Transverse colon (tissue), 4 donors: ENCODE results near the gene DAB2. TPM values are rescaled to one million over a fixed set of nuclear protein-coding genes. Genes with fewer than 3 reads are reported as not detected.

Source experiments
- DNase-seq: peaks from one replicate; pipeline ENCODE4 v3.0.0-alpha.2; 2019
- H3K27ac ChIP-seq, 4 donors: fragments of 200-600 bp; sonication (generic); 2 replicates each; pipeline ENCODE4 v1.5.1; 2016 to 2018; ENCODE audit warnings: inconsistent platforms in 4 of 4
- H3K27me3 ChIP-seq: fragments of 200-600 bp; sonication (generic); 2 replicates; pipeline ENCODE4 v1.5.1; 2017; ENCODE audit warnings: inconsistent platforms
- H3K36me3 ChIP-seq, 4 donors: fragments of 200-600 bp; sonication (generic); 2 replicates each; pipeline ENCODE4 v1.5.1; 2017 to 2019; ENCODE audit warnings: inconsistent platforms in 4 of 4
- H3K4me1 ChIP-seq, 4 donors: fragments of 200-600 bp; sonication (generic); 2 replicates each; pipeline ENCODE4 v1.5.1; 2017 to 2020; ENCODE audit warnings: inconsistent platforms in 4 of 4
- H3K4me3 ChIP-seq, 4 donors: fragments of 200-600 bp; sonication (generic); 1 replicate in 1 of 4; 2 replicates in 3 of 4; pipeline versions ENCODE4 v1.5.1 to v1.6.1; 2017 to 2019; ENCODE audit warnings: inconsistent platforms in 4 of 4
- H3K9me3 ChIP-seq, 2 donors: fragments of 200-600 bp; sonication (generic); 2 replicates each; pipeline ENCODE4 v1.5.1; 2017 to 2019; ENCODE audit warnings: inconsistent platforms in 2 of 2
- EP300 ChIP-seq: sonication (generic); formaldehyde crosslinking; IDR thresholded peaks from one replicate; pipeline ENCODE4 v1.6.1; 2017; ENCODE audit warnings: antibody characterized with exemption, low read depth
- POLR2A ChIP-seq: fragments of 450-650 bp; IDR thresholded peaks from one replicate; pipeline ENCODE4 v1.6.1; 2016; ENCODE audit warnings: antibody characterized with exemption, mild to moderate bottlenecking, moderate library complexity
- POLR2AphosphoS5 ChIP-seq, 3 donors: sonication (generic); formaldehyde crosslinking; IDR thresholded peaks; one replicate each; pipeline ENCODE4 v1.6.1; 2016; ENCODE audit warnings: antibody characterized with exemption in 3 of 3
- WGBS, 2 donors: methylation state at CpG; one replicate each; pipeline ENCODE4 v1.1.5; 2018; ENCODE audit warnings: low coverage in 1 of 2; 5-methylcytosine and 5-hydroxymethylcytosine counted together
- in situ Hi-C, 4 donors: fragments of 200-750 bp; cut with MboI; loops; one replicate each; pipeline versions ENCODE4 v1.15.0 to v1.15.1; 2017; ENCODE audit warnings: low sequenced_read_pairs in 3 of 4, low pct_ligation_motif_present in 1 of 4, low pct_unique_long_range_greater_than_20kb in 1 of 4
- intact Hi-C: fragments of 100-400 bp; cut with DNase I; formaldehyde crosslinking; loops from one replicate; pipeline ENCODE4 v1.15.1; 2023; ENCODE audit warnings: low total_unique reads
- total RNA-seq, 4 donors: library from RNA; depleted of rRNA; stranded (reverse); fragments of >200 nt; gene quantifications; one replicate each; pipeline ENCODE4 v1.1.0, GENCODE V29; 2016
- TF ChIP-seq, protein P1 (sequence below), 5 experiments: fragments of 200-600 bp in 3 of 5; fragments of 450-650 bp in 2 of 5; sonication (generic) in 3 of 5; IDR thresholded peaks; 1 replicate in 2 of 5; 2 replicates in 3 of 5; pipeline ENCODE4 v1.5.1; 2016 to 2017; ENCODE audit warnings: antibody characterized with exemption in 5 of 5, inconsistent platforms in 3 of 5, mild to moderate bottlenecking in 2 of 5, moderate library complexity in 1 of 5

Gene DAB2
- total RNA-seq, 4 donors from 2014 or later: 34.4 to 143 (median 53.1) TPM

DNA sequence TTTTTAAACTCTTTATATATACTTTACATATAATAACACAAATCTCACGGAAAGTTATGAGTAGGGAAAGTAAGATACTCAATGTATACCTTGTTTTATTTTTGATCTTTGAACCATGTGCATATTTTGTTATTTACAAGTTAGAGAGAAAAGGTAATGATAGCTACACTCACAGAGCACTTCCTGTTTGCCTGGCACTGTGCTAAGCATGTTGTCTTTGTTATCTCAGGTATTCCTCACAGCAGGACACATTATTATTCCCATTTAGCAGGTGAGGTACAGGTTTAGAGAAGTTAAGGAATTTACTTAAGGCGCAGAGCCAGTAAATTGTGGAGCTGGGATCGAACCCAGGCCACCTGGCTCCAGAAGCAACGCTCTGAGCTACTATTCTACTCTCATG, 63.5 kb downstream of the DAB2 start:
- Histone ChIP-seq H3K9me3 (no peaks in the 10 kb centered on the region), H3K27ac (no peak overlapping the region), H3K27me3 (no peaks in the 10 kb centered on the region), H3K4me3 (no peak overlapping the region), H3K4me1 (no peaks in the 10 kb centered on the region), H3K36me3 (no peaks in the 10 kb centered on the region)
- in situ Hi-C loops (no loop called here), intact Hi-C loops (no loop called here)
- no peak for DNase-seq
- 71 to 76% methylated on average over 4 of the region's 4 CpGs for WGBS, 2 donors
- no peak for TF ChIP-seq POLR2A
- TF ChIP-seq, protein P1, sequence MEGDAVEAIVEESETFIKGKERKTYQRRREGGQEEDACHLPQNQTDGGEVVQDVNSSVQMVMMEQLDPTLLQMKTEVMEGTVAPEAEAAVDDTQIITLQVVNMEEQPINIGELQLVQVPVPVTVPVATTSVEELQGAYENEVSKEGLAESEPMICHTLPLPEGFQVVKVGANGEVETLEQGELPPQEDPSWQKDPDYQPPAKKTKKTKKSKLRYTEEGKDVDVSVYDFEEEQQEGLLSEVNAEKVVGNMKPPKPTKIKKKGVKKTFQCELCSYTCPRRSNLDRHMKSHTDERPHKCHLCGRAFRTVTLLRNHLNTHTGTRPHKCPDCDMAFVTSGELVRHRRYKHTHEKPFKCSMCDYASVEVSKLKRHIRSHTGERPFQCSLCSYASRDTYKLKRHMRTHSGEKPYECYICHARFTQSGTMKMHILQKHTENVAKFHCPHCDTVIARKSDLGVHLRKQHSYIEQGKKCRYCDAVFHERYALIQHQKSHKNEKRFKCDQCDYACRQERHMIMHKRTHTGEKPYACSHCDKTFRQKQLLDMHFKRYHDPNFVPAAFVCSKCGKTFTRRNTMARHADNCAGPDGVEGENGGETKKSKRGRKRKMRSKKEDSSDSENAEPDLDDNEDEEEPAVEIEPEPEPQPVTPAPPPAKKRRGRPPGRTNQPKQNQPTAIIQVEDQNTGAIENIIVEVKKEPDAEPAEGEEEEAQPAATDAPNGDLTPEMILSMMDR (IDR thresholded peaks at IDR 0.05): no peak
- no peak for TF ChIP-seq EP300
- no peak for TF ChIP-seq POLR2AphosphoS5 (IDR thresholded peaks at IDR 0.05)

DNA sequence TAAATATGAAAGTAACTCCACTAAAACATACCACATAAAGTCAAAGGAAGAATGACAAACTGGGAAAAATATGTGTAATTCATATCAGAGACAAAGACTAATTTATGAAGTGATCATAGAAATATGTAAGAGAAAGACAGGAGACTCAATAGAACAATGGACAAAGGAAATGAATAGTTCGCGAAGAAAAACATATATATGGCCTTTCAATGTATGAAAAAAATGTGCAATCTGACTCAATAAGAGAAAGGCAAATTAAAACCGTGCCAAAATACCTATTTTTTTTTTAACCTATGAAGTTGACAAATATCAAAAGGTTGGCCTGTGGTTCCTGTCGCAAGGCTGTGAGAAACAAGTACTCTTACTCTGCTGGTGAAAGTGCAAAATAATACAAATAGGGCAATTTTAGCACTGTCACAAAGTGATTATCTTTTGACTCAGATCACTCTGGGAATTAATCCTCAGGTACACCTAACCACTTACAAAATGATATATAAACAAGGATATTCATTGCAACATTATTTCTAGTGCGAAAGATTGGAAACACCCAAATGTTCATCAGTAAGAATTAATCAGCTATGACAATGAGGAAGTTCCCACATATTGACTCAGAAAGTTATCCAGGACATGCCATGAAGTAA, 64.2 kb downstream of the DAB2 start:
- H3K27ac ChIP-seq: no peak overlapping the region
- H3K4me1 ChIP-seq: no peaks in the 10 kb centered on the region
- WGBS, 2 donors: 70 to 72% methylated on average over 5 of the region's 5 CpGs
- no peaks in the 10 kb centered on the region for H3K36me3 ChIP-seq
- H3K9me3 ChIP-seq: no peaks in the 10 kb centered on the region
- H3K4me3 ChIP-seq: no peak overlapping the region
- intact Hi-C loops: no loop called here
- TF ChIP-seq POLR2AphosphoS5 (IDR thresholded peaks at IDR 0.05) (no peak), EP300 (no peak), POLR2A (no peak)
- TF ChIP-seq, protein P1 (IDR thresholded peaks at IDR 0.05): no peak
- no peak for DNase-seq
- H3K27me3 ChIP-seq: no peaks in the 10 kb centered on the region
- in situ Hi-C loops: no loop called here

DNA sequence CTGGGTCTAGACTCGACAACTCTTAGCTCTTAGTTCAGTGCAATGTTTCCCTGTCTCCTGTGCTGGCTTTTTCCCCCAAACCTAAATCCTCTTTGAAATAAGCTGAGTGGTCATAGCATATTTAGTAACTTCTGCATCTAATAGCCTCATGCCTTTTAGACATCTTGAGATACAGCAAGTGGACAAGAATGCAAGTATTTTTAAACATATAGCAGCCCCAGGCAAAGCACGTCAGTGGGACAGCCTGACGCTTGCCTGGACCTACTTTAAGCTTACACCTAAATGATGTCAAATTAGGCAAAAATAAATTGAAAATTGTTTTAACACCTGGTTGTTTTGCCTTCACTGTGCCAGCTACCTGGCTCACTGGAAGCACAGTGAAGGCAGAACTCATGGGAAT, 68.5 kb downstream of the DAB2 start:
- in situ Hi-C loops: no loop called here
- no peak overlapping the region for H3K4me3 ChIP-seq

GRCh38 chr5:39355324-39355723, 69.5 kb downstream of the DAB2 start:
- no peaks in the 10 kb centered on the region for H3K9me3 ChIP-seq
- no peak for TF ChIP-seq EP300
- no peak for TF ChIP-seq POLR2A

More for the DNA sequence above, 68.5 kb downstream of the DAB2 start:
- H3K36me3 ChIP-seq: no peaks in the 10 kb centered on the region
- no peak overlapping the region for H3K27ac ChIP-seq
- H3K4me1 ChIP-seq: no peaks in the 10 kb centered on the region
- no peaks in the 10 kb centered on the region for H3K9me3 ChIP-seq
- no peak for DNase-seq
- no peaks in the 10 kb centered on the region for H3K27me3 ChIP-seq
- 93 to 100% methylated on average over 2 to 3 of the region's 3 CpGs for WGBS, 2 donors
- TF ChIP-seq POLR2AphosphoS5 (IDR thresholded peaks at IDR 0.05): no peak
- TF ChIP-seq POLR2A: no peak
- TF ChIP-seq, protein P1 (IDR thresholded peaks at IDR 0.05): no peak
- no peak for TF ChIP-seq EP300
- intact Hi-C loops: no loop called here

More at GRCh38 chr5:39355324-39355723, 69.5 kb downstream of the DAB2 start:
- in situ Hi-C loops: no loop called here
- Histone ChIP-seq H3K36me3 (no peaks in the 10 kb centered on the region), H3K27ac (no peak overlapping the region), H3K4me3 (no peak overlapping the region), H3K27me3 (no peaks in the 10 kb centered on the region), H3K4me1 (no peaks in the 10 kb centered on the region)
- WGBS, 2 donors: 72 to 78% methylated on average over 3 of the region's 3 CpGs
- intact Hi-C loops: no loop called here
- no peak for DNase-seq
